Measurements from ENCODE around the gene LDB2. TPM values are rescaled to one million over a fixed set of nuclear protein-coding genes. Genes with fewer than 3 reads are reported as not detected.

Gene LDB2
- total and polyA plus RNA-seq, 2 donors (not counting 1 experiment from before 2014, with no cell fraction given), result not detected

GRCh38 chr4:16866974-16867373 lies 31.5 kb downstream of the LDB2 start:
- no peak for ATAC-seq (ENCODE audit: low read depth)
- Histone ChIP-seq H3K27me3 (replicated peaks in 1 of 4; ENCODE audit: control extremely low read depth in 1 of 4, control insufficient read depth in 3 of 4, insufficient read depth in 4 of 4, low read length in 3 of 4) (no peaks in the 10 kb centered on the region), H3K4me2 (replicated peaks; ENCODE audit: low read depth, low read length, poor library complexity, severe bottlenecking) (no peak overlapping the region), H3K9me3 (ENCODE audit: control extremely low read depth in 1 of 3, control insufficient read depth in 2 of 3, insufficient read depth in 1 of 3, low read length in 2 of 3) (peaks cover 0 to 8% (median 0%) of the 10 kb centered on the region in 3 donors), H4K20me1 (ENCODE audit: control insufficient read depth, insufficient read depth, low read length, poor library complexity, severe bottlenecking) (no peaks in the 10 kb centered on the region), H3K9ac (ENCODE audit: low read length) (no peak overlapping the region), H3K4me3 (ENCODE audit: control extremely low read depth in 1 of 5, extremely low read depth in 1 of 5, insufficient read depth in 1 of 5, low read depth in 2 of 5, low read length in 4 of 5) (no peak overlapping the region), H3K79me2 (ENCODE audit: control insufficient read depth, insufficient read depth, low read length) (no peaks in the 10 kb centered on the region), H3K4me1 (ENCODE audit: control insufficient read depth in 2 of 2, insufficient read depth in 2 of 2, low read length in 2 of 2) (no peaks in the 10 kb centered on the region), H3K36me3 (replicated peaks in 1 of 2; ENCODE audit: control extremely low read depth in 1 of 2, control insufficient read depth in 1 of 2, extremely low read depth in 1 of 2, insufficient read depth in 2 of 2, low read length in 1 of 2) (no peaks in the 10 kb centered on the region), H2AFZ (ENCODE audit: insufficient read depth, low read depth, low read length, poor library complexity, severe bottlenecking) (no peak overlapping the region), H3K27ac (ENCODE audit: low read length in 2 of 2) (no peak overlapping the region)
- H3K27ac Mint-ChIP-seq, result no peak overlapping the region
- TF ChIP-seq, protein P1, sequence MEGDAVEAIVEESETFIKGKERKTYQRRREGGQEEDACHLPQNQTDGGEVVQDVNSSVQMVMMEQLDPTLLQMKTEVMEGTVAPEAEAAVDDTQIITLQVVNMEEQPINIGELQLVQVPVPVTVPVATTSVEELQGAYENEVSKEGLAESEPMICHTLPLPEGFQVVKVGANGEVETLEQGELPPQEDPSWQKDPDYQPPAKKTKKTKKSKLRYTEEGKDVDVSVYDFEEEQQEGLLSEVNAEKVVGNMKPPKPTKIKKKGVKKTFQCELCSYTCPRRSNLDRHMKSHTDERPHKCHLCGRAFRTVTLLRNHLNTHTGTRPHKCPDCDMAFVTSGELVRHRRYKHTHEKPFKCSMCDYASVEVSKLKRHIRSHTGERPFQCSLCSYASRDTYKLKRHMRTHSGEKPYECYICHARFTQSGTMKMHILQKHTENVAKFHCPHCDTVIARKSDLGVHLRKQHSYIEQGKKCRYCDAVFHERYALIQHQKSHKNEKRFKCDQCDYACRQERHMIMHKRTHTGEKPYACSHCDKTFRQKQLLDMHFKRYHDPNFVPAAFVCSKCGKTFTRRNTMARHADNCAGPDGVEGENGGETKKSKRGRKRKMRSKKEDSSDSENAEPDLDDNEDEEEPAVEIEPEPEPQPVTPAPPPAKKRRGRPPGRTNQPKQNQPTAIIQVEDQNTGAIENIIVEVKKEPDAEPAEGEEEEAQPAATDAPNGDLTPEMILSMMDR (IDR thresholded peaks at IDR 0.05), result no peak
- no peak for TF ChIP-seq EZH2 (IDR thresholded peaks at IDR 0.05; ENCODE audit: borderline replicate concordance, insufficient read depth, low read depth, low read length, poor library complexity, severe bottlenecking)
- intact Hi-C loops (cut with micrococcal nuclease), result no loop called here
- no peak overlapping the region for H3K4me3 Mint-ChIP-seq
- ChIA-PET POLR2A (no interaction called here), CTCF (no interaction called here)
- H3K9me3 Mint-ChIP-seq (ENCODE audit: insufficient read depth), result no peaks in the 10 kb centered on the region
- no peaks in the 10 kb centered on the region for H3K4me1 Mint-ChIP-seq
- no peaks in the 10 kb centered on the region for H3K27me3 Mint-ChIP-seq
- WGBS (ENCODE audit: insufficient coverage), result 92% methylated on average over 1 of the region's 3 CpGs
- no peak for DNase-seq

- Mint-ChIP-seq H3K4me1 (no peaks in the 10 kb centered on the region), H3K27me3 (no peaks in the 10 kb centered on the region), H3K4me3 (no peak overlapping the region), H3K9me3 (ENCODE audit: insufficient read depth) (no peaks in the 10 kb centered on the region), H3K27ac (no peak overlapping the region)
- DNase-seq (no peak), ATAC-seq (ENCODE audit: low read depth) (no peak)
- WGBS (ENCODE audit: insufficient coverage), result 86% methylated on average over 1 of the region's 4 CpGs
- Histone ChIP-seq H3K9ac (ENCODE audit: low read length) (no peak overlapping the region), H3K4me1 (ENCODE audit: control insufficient read depth in 2 of 2, insufficient read depth in 2 of 2, low read length in 2 of 2) (no peaks in the 10 kb centered on the region), H4K20me1 (ENCODE audit: control insufficient read depth, insufficient read depth, low read length, poor library complexity, severe bottlenecking) (no peaks in the 10 kb centered on the region), H3K4me2 (replicated peaks; ENCODE audit: low read depth, low read length, poor library complexity, severe bottlenecking) (no peak overlapping the region), H3K9me3 (ENCODE audit: control extremely low read depth in 1 of 3, control insufficient read depth in 2 of 3, insufficient read depth in 1 of 3, low read length in 2 of 3) (peaks cover 0 to 11% (median 0%) of the 10 kb centered on the region in 3 donors), H3K27ac (ENCODE audit: low read length in 2 of 2) (no peak overlapping the region), H3K36me3 (replicated peaks in 1 of 2; ENCODE audit: control extremely low read depth in 1 of 2, control insufficient read depth in 1 of 2, extremely low read depth in 1 of 2, insufficient read depth in 2 of 2, low read length in 1 of 2) (no peaks in the 10 kb centered on the region), H2AFZ (ENCODE audit: insufficient read depth, low read depth, low read length, poor library complexity, severe bottlenecking) (no peak overlapping the region), H3K4me3 (ENCODE audit: control extremely low read depth in 1 of 5, extremely low read depth in 1 of 5, insufficient read depth in 1 of 5, low read depth in 2 of 5, low read length in 4 of 5) (no peak overlapping the region), H3K79me2 (ENCODE audit: control insufficient read depth, insufficient read depth, low read length) (no peaks in the 10 kb centered on the region), H3K27me3 (replicated peaks in 1 of 4; ENCODE audit: control extremely low read depth in 1 of 4, control insufficient read depth in 3 of 4, insufficient read depth in 4 of 4, low read length in 3 of 4) (no peaks in the 10 kb centered on the region)
- ChIA-PET POLR2A (no interaction called here), CTCF (no interaction called here)
- intact Hi-C loops (cut with micrococcal nuclease), result no loop called here
- TF ChIP-seq, protein P1 (IDR thresholded peaks at IDR 0.05), result no peak
- no peak for TF ChIP-seq EZH2 (IDR thresholded peaks at IDR 0.05; ENCODE audit: borderline replicate concordance, insufficient read depth, low read depth, low read length, poor library complexity, severe bottlenecking)
Observed at GRCh38 chr4:16865897-16866283, 32.6 kb downstream of the LDB2 start.
